Cardiac fibroblast (primary cell): ENCODE results near the gene TTN.
A peak's percentile ranks its signal among the peaks of the same experiment; 100 is the strongest.

ENCODE experiments used
- DNase-seq, 2 donors: peaks; one replicate each; pipeline versions ENCODE4 v3.0.0 to v3.0.0-alpha.2; 2010; ENCODE audit warnings: low read depth in 2 of 2
- H3K4me3 ChIP-seq, 2 donors: replicated peaks in 1 of 2; 1 replicate in 1 of 2; 2 replicates in 1 of 2; pipeline ENCODE4 v1.5.1; 2011; ENCODE audit warnings: low read depth in 2 of 2, low read length in 2 of 2, mild to moderate bottlenecking in 2 of 2, moderate library complexity in 1 of 2
- TF ChIP-seq, protein P1 (sequence below): IDR thresholded peaks from one replicate; pipeline ENCODE4 v1.5.1; 2011; ENCODE audit warnings: low read depth, mild to moderate bottlenecking, low read length, inconsistent platforms

The TTN gene

DNA sequence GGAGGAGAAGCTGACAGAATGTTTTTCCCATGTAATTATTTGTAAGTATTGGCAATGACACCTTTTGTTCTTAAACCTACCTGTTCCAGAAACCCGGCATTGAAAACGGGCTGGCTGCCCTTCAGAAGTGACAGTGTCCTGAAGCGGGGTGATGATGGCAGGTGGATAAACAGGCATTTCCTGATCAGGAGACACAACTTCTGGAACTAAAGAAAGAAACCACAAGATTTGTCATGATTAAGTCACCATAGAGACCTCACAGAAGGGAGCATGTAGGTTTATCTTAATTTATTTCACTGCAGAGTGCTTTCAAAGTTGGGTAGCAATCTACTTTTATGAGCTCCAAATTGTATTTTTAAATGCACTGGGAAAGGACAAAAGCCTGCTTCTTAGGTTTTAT lies 43.1 kb downstream of the TTN start:
- no peak overlapping the region for H3K4me3 ChIP-seq
- TF ChIP-seq, protein P1, sequence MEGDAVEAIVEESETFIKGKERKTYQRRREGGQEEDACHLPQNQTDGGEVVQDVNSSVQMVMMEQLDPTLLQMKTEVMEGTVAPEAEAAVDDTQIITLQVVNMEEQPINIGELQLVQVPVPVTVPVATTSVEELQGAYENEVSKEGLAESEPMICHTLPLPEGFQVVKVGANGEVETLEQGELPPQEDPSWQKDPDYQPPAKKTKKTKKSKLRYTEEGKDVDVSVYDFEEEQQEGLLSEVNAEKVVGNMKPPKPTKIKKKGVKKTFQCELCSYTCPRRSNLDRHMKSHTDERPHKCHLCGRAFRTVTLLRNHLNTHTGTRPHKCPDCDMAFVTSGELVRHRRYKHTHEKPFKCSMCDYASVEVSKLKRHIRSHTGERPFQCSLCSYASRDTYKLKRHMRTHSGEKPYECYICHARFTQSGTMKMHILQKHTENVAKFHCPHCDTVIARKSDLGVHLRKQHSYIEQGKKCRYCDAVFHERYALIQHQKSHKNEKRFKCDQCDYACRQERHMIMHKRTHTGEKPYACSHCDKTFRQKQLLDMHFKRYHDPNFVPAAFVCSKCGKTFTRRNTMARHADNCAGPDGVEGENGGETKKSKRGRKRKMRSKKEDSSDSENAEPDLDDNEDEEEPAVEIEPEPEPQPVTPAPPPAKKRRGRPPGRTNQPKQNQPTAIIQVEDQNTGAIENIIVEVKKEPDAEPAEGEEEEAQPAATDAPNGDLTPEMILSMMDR = no peak
- DNase-seq = peak in 1 of 2 donors; percentile 6

DNA sequence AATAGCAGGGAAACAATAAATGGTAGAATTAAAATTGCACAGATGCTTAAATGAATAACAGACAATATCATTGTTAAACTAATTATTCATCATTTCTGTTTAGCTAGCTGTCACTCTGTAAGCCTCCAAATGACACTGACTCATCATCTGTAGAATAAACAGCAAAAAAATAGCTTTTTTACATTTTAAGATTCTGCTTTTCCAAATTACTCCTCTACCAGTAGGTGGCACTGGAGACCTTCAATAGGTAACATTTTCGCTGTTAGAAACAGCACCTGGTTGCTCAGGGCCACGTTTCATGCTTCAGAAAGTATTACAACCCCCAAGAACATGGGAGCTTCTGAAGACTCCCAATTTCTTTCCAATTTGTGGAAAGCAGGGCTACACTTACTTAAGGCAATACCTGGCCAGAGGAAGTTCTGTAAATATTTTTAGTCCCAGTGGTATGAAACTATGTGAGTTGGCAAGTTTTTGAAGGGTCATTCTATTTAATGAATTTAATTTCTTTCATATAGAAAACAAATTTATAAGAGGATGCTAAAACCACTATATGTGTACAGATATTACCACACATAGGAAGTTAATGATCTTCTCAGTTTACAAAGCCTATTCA lies 45.4 kb downstream of the TTN start:
- peak; percentile 62 to 73 for DNase-seq
- TF ChIP-seq, protein P1 = peak; percentile 77
- H3K4me3 ChIP-seq = no peak overlapping the region

DNA sequence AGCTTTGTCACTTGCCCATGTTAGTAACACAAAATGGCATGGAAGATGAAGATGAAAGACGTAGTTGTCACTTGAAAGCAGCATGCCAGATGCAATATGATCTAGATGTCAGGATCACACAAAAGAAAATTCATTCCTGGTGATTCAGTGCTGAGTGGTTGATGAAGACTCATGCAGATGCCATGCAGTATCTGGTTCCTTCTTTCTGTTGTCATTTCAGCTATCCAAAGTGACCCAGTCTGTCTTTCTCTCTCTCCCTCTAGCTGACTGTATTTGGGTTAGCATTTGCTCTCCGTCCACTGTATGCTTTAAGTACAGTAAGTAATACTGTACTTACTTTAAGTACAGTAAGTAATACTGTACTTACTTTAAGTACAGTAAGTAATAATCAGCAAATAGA lies 50.4 kb downstream of the TTN start:
- DNase-seq = peak in 1 of 2 donors; percentile 65
- TF ChIP-seq, protein P1 = no peak
- H3K4me3 ChIP-seq = no peak overlapping the region

DNA sequence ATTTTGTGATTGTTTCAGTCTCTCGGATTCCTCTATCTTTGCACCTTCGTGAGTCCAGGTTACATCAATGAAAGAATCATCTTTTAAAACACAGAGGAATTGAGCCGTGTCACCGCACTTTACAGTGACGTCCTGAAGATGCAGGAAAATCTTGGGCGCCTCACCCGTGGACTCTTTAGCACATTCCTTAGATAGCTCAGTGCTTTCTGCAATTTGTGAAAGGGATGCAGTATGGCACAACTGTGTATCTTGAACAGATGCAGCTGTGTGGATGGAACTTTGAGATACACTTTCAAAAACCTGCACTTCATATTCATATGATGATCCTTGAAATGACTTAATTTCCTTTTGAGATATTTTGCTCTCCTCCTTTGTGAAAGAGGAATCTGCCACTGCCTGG lies 50.9 kb downstream of the TTN start:
- peak in 1 of 2 donors; percentile 9 for DNase-seq
- H3K4me3 ChIP-seq = no peak overlapping the region
- TF ChIP-seq, protein P1 = no peak

DNA sequence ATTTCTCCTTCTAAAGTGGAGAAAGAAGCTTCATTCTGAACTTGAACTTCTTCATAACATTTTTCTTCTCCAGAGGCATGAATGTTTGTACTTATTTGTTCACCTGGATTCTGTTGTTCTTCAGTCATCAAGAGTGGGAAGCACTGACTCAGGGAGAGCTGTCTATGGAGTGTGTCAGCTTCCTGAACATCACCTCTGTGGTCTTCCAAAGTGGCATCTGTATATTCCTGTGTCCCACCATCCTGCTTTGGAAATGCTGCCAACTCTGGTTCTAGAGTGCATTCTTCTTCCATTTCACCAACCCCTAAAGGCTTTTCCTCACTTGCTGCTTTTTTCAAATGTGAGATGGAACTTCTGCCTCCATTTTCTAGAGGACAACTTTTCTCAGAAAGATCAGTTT lies 59.5 kb downstream of the TTN start:
- DNase-seq = peak in 1 of 2 donors; percentile 22
- H3K4me3 ChIP-seq = no peak overlapping the region
- TF ChIP-seq, protein P1 = no peak

DNA sequence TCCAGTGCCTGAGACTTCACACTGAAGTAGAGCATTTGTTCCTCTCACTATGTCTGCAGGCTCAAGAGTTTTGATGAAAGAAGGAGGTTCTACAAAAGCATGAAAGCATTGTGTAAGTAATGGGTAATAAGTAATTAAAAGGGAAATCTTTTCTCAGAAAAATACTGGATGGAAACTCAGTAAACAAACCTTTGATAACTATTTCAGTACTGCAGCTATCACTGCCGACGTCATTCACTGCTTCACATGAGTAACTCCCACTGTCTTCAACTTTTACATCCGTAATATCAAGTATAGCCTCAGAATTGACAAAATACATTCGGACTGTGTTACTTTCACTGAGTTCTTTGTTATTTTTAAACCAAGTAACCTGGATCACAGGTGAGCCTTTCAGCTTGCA lies 72.7 kb downstream of the TTN start:
- no peak for DNase-seq
- TF ChIP-seq, protein P1 = no peak

DNA sequence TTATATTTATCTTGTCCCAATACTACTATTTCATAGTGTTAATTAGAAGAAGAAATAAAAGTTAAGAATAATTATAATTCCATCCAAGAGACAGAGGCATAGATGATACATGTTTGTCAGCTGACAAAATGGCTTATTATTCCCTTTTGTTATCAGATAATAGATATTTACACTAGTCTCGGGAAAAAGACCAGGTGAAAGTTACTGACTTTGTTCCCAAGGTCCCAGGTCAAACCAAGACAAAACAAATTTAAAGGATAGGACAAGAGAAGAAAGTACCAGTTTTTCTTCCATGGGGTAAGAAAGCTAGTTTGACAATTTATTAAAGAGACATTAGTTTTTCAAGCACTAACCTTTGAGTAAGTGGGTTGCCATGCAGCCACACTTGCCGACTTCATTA lies 73.2 kb downstream of the TTN start:
- H3K4me3 ChIP-seq = no peak overlapping the region
- DNase-seq = no peak
- TF ChIP-seq, protein P1 = no peak

More for the DNA sequence above, 72.7 kb downstream of the TTN start:
- H3K4me3 ChIP-seq = no peak overlapping the region
